Trophoblast cell (in vitro differentiated cells and primary cell): ENCODE measurements around the gene KCNMA1.
A peak's percentile ranks its signal among the peaks of the same experiment; 100 is the strongest.

Experiments
- DNase-seq, 2 donors: peaks; one replicate each; pipeline ENCODE4 v3.0.0-alpha.2; 2016
- H2AFZ ChIP-seq: 2 replicates; pipeline ENCODE4 v1.6.1; 2013; ENCODE audit warnings: low read length, moderate library complexity, mild to moderate bottlenecking; ENCODE audit not compliant: insufficient read depth, poor library complexity
- H2AK5ac ChIP-seq: 2 replicates; pipeline ENCODE4 v1.6.1; 2013; ENCODE audit warnings: mild to moderate bottlenecking, low read length
- H2BK120ac ChIP-seq: 2 replicates; pipeline ENCODE4 v1.6.1; 2013; ENCODE audit warnings: low read length, mild to moderate bottlenecking, moderate library complexity; ENCODE audit not compliant: insufficient read depth, poor library complexity
- H2BK12ac ChIP-seq: 2 replicates; pipeline ENCODE4 v1.6.1; 2013; ENCODE audit warnings: mild to moderate bottlenecking, low read length, moderate library complexity
- H2BK5ac ChIP-seq: 2 replicates; pipeline ENCODE4 v1.6.1; 2013; ENCODE audit warnings: low read length, low read depth, moderate library complexity, mild to moderate bottlenecking; ENCODE audit not compliant: poor library complexity
- H3K14ac ChIP-seq: 2 replicates; pipeline ENCODE4 v1.6.1; 2013; ENCODE audit warnings: mild to moderate bottlenecking, low read length
- H3K18ac ChIP-seq: 2 replicates; pipeline ENCODE4 v1.6.1; 2013; ENCODE audit warnings: mild to moderate bottlenecking, low read length
- H3K23ac ChIP-seq: 2 replicates; pipeline ENCODE4 v1.6.1; 2013; ENCODE audit warnings: low read length
- H3K27ac ChIP-seq: 2 replicates; pipeline ENCODE4 v1.5.1; 2013; ENCODE audit warnings: low read depth, mild to moderate bottlenecking, inconsistent platforms, low read length, moderate library complexity
- H3K27me3 ChIP-seq: 2 replicates; pipeline ENCODE4 v1.6.1; 2013; ENCODE audit warnings: inconsistent platforms, mild to moderate bottlenecking, low read length, moderate library complexity; ENCODE audit not compliant: insufficient read depth
- H3K36me3 ChIP-seq, 2 experiments: 1 replicate in 1 of 2; 2 replicates in 1 of 2; pipeline ENCODE4 v1.6.1; 2013; ENCODE audit warnings: low read length in 2 of 2, mild to moderate bottlenecking in 2 of 2, moderate library complexity in 1 of 2; ENCODE audit not compliant: insufficient read depth in 2 of 2, control insufficient read depth in 1 of 2
- H3K4ac ChIP-seq: 2 replicates; pipeline ENCODE4 v1.6.1; 2013; ENCODE audit warnings: low read depth, mild to moderate bottlenecking, low read length, moderate library complexity
- H3K4me1 ChIP-seq, 2 experiments: 1 replicate in 1 of 2; 2 replicates in 1 of 2; pipeline ENCODE4 v1.6.1; 2013; ENCODE audit warnings: low read length in 2 of 2, mild to moderate bottlenecking in 2 of 2, moderate library complexity in 1 of 2; ENCODE audit not compliant: insufficient read depth in 2 of 2, control insufficient read depth in 1 of 2
- H3K4me2 ChIP-seq: 2 replicates; pipeline ENCODE4 v1.6.1; 2013; ENCODE audit warnings: inconsistent platforms, mild to moderate bottlenecking, low read length, moderate library complexity
- H3K4me3 ChIP-seq: 2 replicates; pipeline ENCODE4 v1.5.1; 2013; ENCODE audit warnings: mild to moderate bottlenecking, low read depth, low read length, inconsistent platforms
- H3K79me1 ChIP-seq: one replicate; pipeline ENCODE4 v1.6.1; 2013; ENCODE audit warnings: low read length
- H3K79me2 ChIP-seq: 2 replicates; pipeline ENCODE4 v1.6.1; 2013; ENCODE audit warnings: low read length, mild to moderate bottlenecking; ENCODE audit not compliant: control insufficient read depth, insufficient read depth, poor library complexity
- H3K9ac ChIP-seq: 2 replicates; pipeline ENCODE4 v1.6.1; 2013; ENCODE audit warnings: mild to moderate bottlenecking, low read length
- H3K9me3 ChIP-seq: 2 replicates; pipeline ENCODE4 v1.6.1; 2013; ENCODE audit warnings: low read depth, mild to moderate bottlenecking, control low read depth, inconsistent platforms, low read length; ENCODE audit not compliant: insufficient read depth
- H4K12ac ChIP-seq: 2 replicates; pipeline ENCODE4 v1.6.1; 2013; ENCODE audit warnings: low read depth, mild to moderate bottlenecking, low read length, moderate library complexity
- H4K8ac ChIP-seq: 2 replicates; pipeline ENCODE4 v1.6.1; 2013; ENCODE audit warnings: low read depth, mild to moderate bottlenecking, low read length, moderate library complexity
- H4K91ac ChIP-seq: one replicate; pipeline ENCODE4 v1.6.1; 2013; ENCODE audit warnings: low read depth, mild to moderate bottlenecking, low read length, moderate library complexity
- WGBS: extraction: QIAGEN DNeasy Blood & Tissue Kit; methylation state at CpG from one replicate; pipeline ENCODE4 v1.1.7; 2013; ENCODE audit warnings: missing lambda C conversion rate; ENCODE audit not compliant: insufficient read length, insufficient coverage; ENCODE audit errors: extremely low coverage; 5-methylcytosine and 5-hydroxymethylcytosine counted together

KCNMA1 gene

GRCh38 chr10:77494756-77495541 lies 142.7 kb downstream of the KCNMA1 start:
- H2BK5ac ChIP-seq, result peak overlapping the region; percentile 32
- H3K18ac ChIP-seq, result peak overlapping the region; percentile 57
- H3K4ac ChIP-seq, result peak overlapping the region; percentile 12
- no peak overlapping the region for H3K9ac ChIP-seq
- peak overlapping the region; percentile 52 for H2BK120ac ChIP-seq
- no peak overlapping the region for H3K4me3 ChIP-seq
- peaks cover 13% of the 10 kb centered on the region for H3K79me1 ChIP-seq
- H4K8ac ChIP-seq, result peak overlapping the region; percentile 25
- peaks cover 10 to 12% of the 10 kb centered on the region in 2 experiments for H3K36me3 ChIP-seq
- peaks cover 3% of the 10 kb centered on the region for H3K9me3 ChIP-seq
- no peaks in the 10 kb centered on the region for H3K27me3 ChIP-seq
- H2AFZ ChIP-seq, result no peak overlapping the region
- H3K4me2 ChIP-seq, result no peak overlapping the region
- peak overlapping the region; percentile 75 for H3K14ac ChIP-seq
- H3K27ac ChIP-seq, result no peak overlapping the region
- no peak overlapping the region for H3K23ac ChIP-seq
- WGBS, result no CpG with 5 or more reads among the region's 12 CpGs
- peak overlapping the region; percentile 80 for H2AK5ac ChIP-seq
- H2BK12ac ChIP-seq, result peak overlapping the region; percentile 43
- H3K79me2 ChIP-seq, result no peaks in the 10 kb centered on the region
- no peak overlapping the region for H4K12ac ChIP-seq
- peak overlapping the region; percentile 65 for H4K91ac ChIP-seq
- no peak for DNase-seq
- peaks cover 7 to 19% of the 10 kb centered on the region in 2 experiments for H3K4me1 ChIP-seq

- no peak overlapping the region for H3K9ac ChIP-seq
- H4K91ac ChIP-seq, result no peak overlapping the region
- no peak overlapping the region for H3K23ac ChIP-seq
- H3K4me1 ChIP-seq, result peaks cover 7 to 19% of the 10 kb centered on the region in 2 experiments
- no CpG with 5 or more reads among the region's 6 CpGs for WGBS
- peak overlapping the region; percentile 71 for H3K18ac ChIP-seq
- H3K9me3 ChIP-seq, result peaks cover 3% of the 10 kb centered on the region
- no peak overlapping the region for H2AK5ac ChIP-seq
- H3K4ac ChIP-seq, result no peak overlapping the region
- no peaks in the 10 kb centered on the region for H3K27me3 ChIP-seq
- H2AFZ ChIP-seq, result no peak overlapping the region
- H2BK120ac ChIP-seq, result no peak overlapping the region
- H3K27ac ChIP-seq, result no peak overlapping the region
- peaks cover 10 to 12% of the 10 kb centered on the region in 2 experiments for H3K36me3 ChIP-seq
- H2BK12ac ChIP-seq, result no peak overlapping the region
- peak in 1 of 2 donors; percentile 37 for DNase-seq
- H3K79me2 ChIP-seq, result no peaks in the 10 kb centered on the region
- H3K14ac ChIP-seq, result no peak overlapping the region
- H4K8ac ChIP-seq, result no peak overlapping the region
- H4K12ac ChIP-seq, result no peak overlapping the region
- H3K4me3 ChIP-seq, result no peak overlapping the region
- peaks cover 13% of the 10 kb centered on the region for H3K79me1 ChIP-seq
- no peak overlapping the region for H2BK5ac ChIP-seq
- no peak overlapping the region for H3K4me2 ChIP-seq
Measured at GRCh38 chr10:77494327-77494726, 143.3 kb downstream of the KCNMA1 start.

- H3K27ac ChIP-seq, result no peak overlapping the region
- H4K12ac ChIP-seq, result no peak overlapping the region
- H3K4ac ChIP-seq, result no peak overlapping the region
- H3K36me3 ChIP-seq, result peaks cover 10 to 12% of the 10 kb centered on the region in 2 experiments
- no peak overlapping the region for H3K14ac ChIP-seq
- no peak overlapping the region for H2AFZ ChIP-seq
- peaks cover 3% of the 10 kb centered on the region for H3K9me3 ChIP-seq
- peaks cover 13% of the 10 kb centered on the region for H3K79me1 ChIP-seq
- no peak overlapping the region for H3K4me2 ChIP-seq
- no peak for DNase-seq
- H3K4me3 ChIP-seq, result no peak overlapping the region
- no peak overlapping the region for H4K91ac ChIP-seq
- H3K4me1 ChIP-seq, result peaks cover 7 to 19% of the 10 kb centered on the region in 2 experiments
- no peaks in the 10 kb centered on the region for H3K27me3 ChIP-seq
- no peaks in the 10 kb centered on the region for H3K79me2 ChIP-seq
- H3K18ac ChIP-seq, result peak overlapping the region; percentile 71
- H3K9ac ChIP-seq, result no peak overlapping the region
- H2AK5ac ChIP-seq, result no peak overlapping the region
- no CpG with 5 or more reads among the region's 8 CpGs for WGBS
- H3K23ac ChIP-seq, result no peak overlapping the region
- H2BK120ac ChIP-seq, result no peak overlapping the region
- no peak overlapping the region for H2BK12ac ChIP-seq
- no peak overlapping the region for H2BK5ac ChIP-seq
- H4K8ac ChIP-seq, result no peak overlapping the region
Measured at GRCh38 chr10:77493851-77494261, 143.8 kb downstream of the KCNMA1 start.

- no peak overlapping the region for H4K12ac ChIP-seq
- no peaks in the 10 kb centered on the region for H3K27me3 ChIP-seq
- H3K4me2 ChIP-seq, result no peak overlapping the region
- H3K36me3 ChIP-seq, result peaks cover 10 to 12% of the 10 kb centered on the region in 2 experiments
- no peak overlapping the region for H2BK12ac ChIP-seq
- no peak overlapping the region for H3K23ac ChIP-seq
- peaks cover 3% of the 10 kb centered on the region for H3K9me3 ChIP-seq
- no peak overlapping the region for H3K14ac ChIP-seq
- no peaks in the 10 kb centered on the region for H3K79me2 ChIP-seq
- H4K91ac ChIP-seq, result peak overlapping the region; percentile 11
- H2AK5ac ChIP-seq, result no peak overlapping the region
- H3K18ac ChIP-seq, result peak overlapping the region; percentile 7
- no peak overlapping the region for H2BK5ac ChIP-seq
- WGBS, result no CpG with 5 or more reads among the region's 13 CpGs
- no peak overlapping the region for H2AFZ ChIP-seq
- H3K27ac ChIP-seq, result no peak overlapping the region
- no peak overlapping the region for H3K4me3 ChIP-seq
- H2BK120ac ChIP-seq, result no peak overlapping the region
- peaks cover 7 to 19% of the 10 kb centered on the region in 2 experiments for H3K4me1 ChIP-seq
- H3K9ac ChIP-seq, result no peak overlapping the region
- H3K79me1 ChIP-seq, result peaks cover 14% of the 10 kb centered on the region
- no peak overlapping the region for H3K4ac ChIP-seq
- DNase-seq, result no peak
- no peak overlapping the region for H4K8ac ChIP-seq
Measured at GRCh38 chr10:77493239-77493806, 144.3 kb downstream of the KCNMA1 start.
